ENCODE results near the gene TMEM114. TPM values are rescaled to one million over a fixed set of nuclear protein-coding genes. Genes with fewer than 3 reads are reported as not detected.

TMEM114 gene
- total RNA-seq, 1 experiment from 2014 or later: not detected

DNA sequence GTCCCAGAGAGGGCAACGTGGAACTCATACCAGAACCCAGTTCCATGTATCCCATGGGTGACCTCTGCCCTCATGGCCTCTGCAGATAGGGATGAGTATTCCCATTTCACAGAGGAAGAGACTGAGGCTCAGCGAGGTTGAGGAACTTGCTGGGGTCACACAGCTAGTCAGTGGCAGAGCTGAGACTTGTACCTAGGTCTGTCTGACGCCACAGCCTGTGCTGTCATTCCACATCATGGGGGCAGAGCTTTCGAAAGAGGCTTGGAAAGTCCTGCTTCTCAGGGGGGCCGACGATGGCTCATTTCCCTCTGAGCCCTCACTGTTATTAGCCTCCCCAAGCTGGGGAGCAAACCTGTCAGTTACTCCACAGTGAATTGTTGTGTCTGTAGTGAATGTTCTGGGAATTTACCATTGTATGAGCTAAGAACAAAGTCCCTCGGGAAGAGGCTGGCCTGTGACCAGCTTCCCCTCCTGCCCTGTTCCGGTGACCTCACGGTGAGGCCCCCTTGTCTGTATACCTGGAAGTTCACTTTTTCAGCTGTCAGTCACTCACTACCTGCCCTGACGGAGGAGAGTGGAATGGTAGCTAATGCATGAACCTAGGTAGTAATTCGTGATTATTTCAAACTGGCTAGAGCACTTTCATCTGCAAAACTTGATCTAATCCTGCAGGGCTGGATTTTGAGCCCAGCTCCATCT lies 40.1 kb upstream of the TMEM114 start:
- no peak overlapping the region for H3K9ac ChIP-seq (ENCODE audit: low read length)
- intact Hi-C loops (cut with micrococcal nuclease): no loop called here
- H4K20me1 ChIP-seq (ENCODE audit: insufficient read depth): no peaks in the 10 kb centered on the region
- ATAC-seq (no peak), DNase-seq (ENCODE audit: low read depth, low spot score) (no peak)
- ChIA-PET RAD21 (ENCODE audit: low non-redundant PET in 1 of 2, low total read pairs in 2 of 2, uncharacterized antibody in 2 of 2, unreplicated experiment in 2 of 2) (no interaction called here), CTCF (no interaction called here), POLR2A (no interaction called here)
- peaks cover 46 to 47% of the 10 kb centered on the region in 2 experiments; a peak in 3 of 4 replicates for H3K36me3 ChIP-seq (ENCODE audit: control insufficient read depth in 1 of 2, insufficient read depth in 2 of 2, low read length in 2 of 2)
- H3K9me2 ChIP-seq (ENCODE audit: insufficient read depth): no peaks in the 10 kb centered on the region
- no peak overlapping the region for H3K4me2 ChIP-seq (ENCODE audit: low read length)
- no peaks in the 10 kb centered on the region for H3K27me3 ChIP-seq (ENCODE audit: insufficient read depth, low read length)
- TF ChIP-seq YY1 (IDR thresholded peaks at IDR 0.05; ENCODE audit: extremely low read depth, insufficient replicate concordance, low read depth, low read length): no peak
- no peak for TF ChIP-seq JUND (IDR thresholded peaks at IDR 0.05)
- TF ChIP-seq ZFX (IDR thresholded peaks at IDR 0.05): no peak
- no peak for TF ChIP-seq CBX3 (IDR thresholded peaks at IDR 0.05; ENCODE audit: low read depth)
- TF ChIP-seq, protein P1, sequence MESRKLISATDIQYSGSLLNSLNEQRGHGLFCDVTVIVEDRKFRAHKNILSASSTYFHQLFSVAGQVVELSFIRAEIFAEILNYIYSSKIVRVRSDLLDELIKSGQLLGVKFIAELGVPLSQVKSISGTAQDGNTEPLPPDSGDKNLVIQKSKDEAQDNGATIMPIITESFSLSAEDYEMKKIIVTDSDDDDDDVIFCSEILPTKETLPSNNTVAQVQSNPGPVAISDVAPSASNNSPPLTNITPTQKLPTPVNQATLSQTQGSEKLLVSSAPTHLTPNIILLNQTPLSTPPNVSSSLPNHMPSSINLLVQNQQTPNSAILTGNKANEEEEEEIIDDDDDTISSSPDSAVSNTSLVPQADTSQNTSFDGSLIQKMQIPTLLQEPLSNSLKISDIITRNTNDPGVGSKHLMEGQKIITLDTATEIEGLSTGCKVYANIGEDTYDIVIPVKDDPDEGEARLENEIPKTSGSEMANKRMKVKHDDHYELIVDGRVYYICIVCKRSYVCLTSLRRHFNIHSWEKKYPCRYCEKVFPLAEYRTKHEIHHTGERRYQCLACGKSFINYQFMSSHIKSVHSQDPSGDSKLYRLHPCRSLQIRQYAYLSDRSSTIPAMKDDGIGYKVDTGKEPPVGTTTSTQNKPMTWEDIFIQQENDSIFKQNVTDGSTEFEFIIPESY (IDR thresholded peaks at IDR 0.05; ENCODE audit: extremely low read depth, insufficient replicate concordance, low read length): no peak
- TF ChIP-seq SP1 (IDR thresholded peaks at IDR 0.05; ENCODE audit: low read depth): no peak
- no peak for TF ChIP-seq RAD21 (IDR thresholded peaks at IDR 0.05; ENCODE audit: low read depth)
- TF ChIP-seq, protein P2, sequence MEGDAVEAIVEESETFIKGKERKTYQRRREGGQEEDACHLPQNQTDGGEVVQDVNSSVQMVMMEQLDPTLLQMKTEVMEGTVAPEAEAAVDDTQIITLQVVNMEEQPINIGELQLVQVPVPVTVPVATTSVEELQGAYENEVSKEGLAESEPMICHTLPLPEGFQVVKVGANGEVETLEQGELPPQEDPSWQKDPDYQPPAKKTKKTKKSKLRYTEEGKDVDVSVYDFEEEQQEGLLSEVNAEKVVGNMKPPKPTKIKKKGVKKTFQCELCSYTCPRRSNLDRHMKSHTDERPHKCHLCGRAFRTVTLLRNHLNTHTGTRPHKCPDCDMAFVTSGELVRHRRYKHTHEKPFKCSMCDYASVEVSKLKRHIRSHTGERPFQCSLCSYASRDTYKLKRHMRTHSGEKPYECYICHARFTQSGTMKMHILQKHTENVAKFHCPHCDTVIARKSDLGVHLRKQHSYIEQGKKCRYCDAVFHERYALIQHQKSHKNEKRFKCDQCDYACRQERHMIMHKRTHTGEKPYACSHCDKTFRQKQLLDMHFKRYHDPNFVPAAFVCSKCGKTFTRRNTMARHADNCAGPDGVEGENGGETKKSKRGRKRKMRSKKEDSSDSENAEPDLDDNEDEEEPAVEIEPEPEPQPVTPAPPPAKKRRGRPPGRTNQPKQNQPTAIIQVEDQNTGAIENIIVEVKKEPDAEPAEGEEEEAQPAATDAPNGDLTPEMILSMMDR (IDR thresholded peaks at IDR 0.05 in 2 of 3, conservative IDR thresholded peaks at IDR 0.05 in 1 of 3; ENCODE audit: borderline replicate concordance in 1 of 3, insufficient read depth in 1 of 3, low read depth in 2 of 3, low read length in 2 of 3): no peak
- no peak for TF ChIP-seq EZH2 (IDR thresholded peaks at IDR 0.05)
- no peak for TF ChIP-seq FOSL1 (IDR thresholded peaks at IDR 0.05; ENCODE audit: low read depth)
- BruUV-seq (replicated peaks): no TSS peak
- no peak overlapping the region for H3K4me3 ChIP-seq (replicated peaks in 1 of 2; ENCODE audit: low read depth in 1 of 2, low read length in 2 of 2)
- H2AFZ ChIP-seq (ENCODE audit: low read depth, low read length, poor library complexity, severe bottlenecking): no peak overlapping the region
- H3K79me2 ChIP-seq (ENCODE audit: insufficient read depth, low read length): peaks cover 16% of the 10 kb centered on the region
- no peaks in the 10 kb centered on the region for H3K9me3 ChIP-seq (ENCODE audit: control insufficient read depth in 1 of 2, insufficient read depth in 1 of 2, low read depth in 1 of 2, low read length in 2 of 2)
- H3K4me1 ChIP-seq (ENCODE audit: control insufficient read depth in 1 of 2, insufficient read depth in 2 of 2, low read length in 2 of 2): no peaks in the 10 kb centered on the region
- no peak overlapping the region for H3K27ac ChIP-seq (ENCODE audit: low read depth, low read length)

Measured in HCT116 (cell line).